WTC11 (cell line): ENCODE results near the gene ARHGEF28. TPM values are rescaled to one million over a fixed set of nuclear protein-coding genes. Genes with fewer than 3 reads are reported as not detected.

ENCODE experiments used
- ATAC-seq: fragments of 200-7000 bp; cut with Tn5 transposase; 2 replicates; pipeline ENCODE4 v1.10.0; 2021; ENCODE audit warnings: mild to moderate bottlenecking, moderate library complexity
- CTCF ChIA-PET: fragments of 300-600 bp; sonication (Branson Sonifier 250); formaldehyde crosslinking; loops from one replicate; lab custom pipeline; 2021; ENCODE audit warnings: antibody characterized with exemption; lab: Charles Lee
- POLR2A ChIA-PET: fragments of 350-600 bp; sonication (Branson Sonifier 250); formaldehyde crosslinking; loops from one replicate; lab custom pipeline; 2021; ENCODE audit warnings: antibody characterized with exemption; lab: Charles Lee
- DNase-seq: peaks from one replicate; pipeline ENCODE4 v3.0.0; 2021; ENCODE audit warnings: low spot score
- H3K27ac Mint-ChIP-seq: 2 replicates; pipeline ENCODE4 v1.8.0; 2021; ENCODE audit warnings: mixed read lengths
- H3K27me3 Mint-ChIP-seq: 2 replicates; pipeline ENCODE4 v1.8.0; 2021; ENCODE audit warnings: low read depth, mild to moderate bottlenecking, moderate library complexity, mixed read lengths
- H3K36me3 Mint-ChIP-seq: 2 replicates; pipeline ENCODE4 v1.8.0; 2021; ENCODE audit warnings: mixed read lengths
- H3K4me1 Mint-ChIP-seq: 2 replicates; pipeline ENCODE4 v1.8.0; 2022; ENCODE audit warnings: mixed read lengths
- H3K4me3 Mint-ChIP-seq: 2 replicates; pipeline ENCODE4 v1.8.0; 2021; ENCODE audit warnings: mild to moderate bottlenecking, moderate library complexity, mixed read lengths
- H3K9me3 Mint-ChIP-seq: 2 replicates; pipeline ENCODE4 v1.8.0; 2021; ENCODE audit warnings: mixed read lengths
- ARID4B ChIP-seq: sonication (generic); formaldehyde crosslinking; IDR thresholded peaks from 2 replicates; pipeline ENCODE4 v1.8.0; 2023; ENCODE audit warnings: missing genetic modification reagents, mild to moderate bottlenecking, borderline replicate concordance
- ATF3 ChIP-seq: sonication (generic); formaldehyde crosslinking; conservative IDR thresholded peaks from 2 replicates; pipeline ENCODE4 v1.8.1; 2022; ENCODE audit warnings: mild to moderate bottlenecking, missing genetic modification reagents
- CDX4 ChIP-seq: fragments of 250-450 bp; sonication (Bioruptor Pico); IDR thresholded peaks from 2 replicates; pipeline ENCODE4 v1.9.0; 2021; ENCODE audit warnings: moderate library complexity, mild to moderate bottlenecking, inconsistent platforms, borderline replicate concordance
- CREB1 ChIP-seq: sonication (generic); formaldehyde crosslinking; IDR thresholded peaks from 2 replicates; pipeline ENCODE4 v1.8.0; 2023; ENCODE audit warnings: mild to moderate bottlenecking, missing genetic modification reagents
- ETV6 ChIP-seq: sonication (generic); formaldehyde crosslinking; IDR thresholded peaks from 2 replicates; pipeline ENCODE4 v1.8.1; 2022; ENCODE audit warnings: mild to moderate bottlenecking, missing genetic modification reagents
- IRF2 ChIP-seq: sonication (generic); formaldehyde crosslinking; IDR thresholded peaks from 2 replicates; pipeline ENCODE4 v1.8.0; 2022; ENCODE audit warnings: low read depth, missing genetic modification reagents, borderline replicate concordance
- KAT7 ChIP-seq: sonication (generic); formaldehyde crosslinking; IDR thresholded peaks from 2 replicates; pipeline ENCODE4 v1.8.1; 2023; ENCODE audit warnings: missing genetic modification reagents, mild to moderate bottlenecking, borderline replicate concordance
- NFATC4 ChIP-seq: fragments of 250-450 bp; sonication (Bioruptor Pico); IDR thresholded peaks from 2 replicates; pipeline ENCODE4 v1.9.0; 2021; ENCODE audit warnings: mild to moderate bottlenecking
- NR1H2 ChIP-seq: sonication (generic); formaldehyde crosslinking; IDR thresholded peaks from 2 replicates; pipeline ENCODE4 v1.9.0; 2021; ENCODE audit warnings: mild to moderate bottlenecking, moderate library complexity, missing genetic modification reagents
- PRDM15 ChIP-seq: sonication (generic); formaldehyde crosslinking; IDR thresholded peaks from 2 replicates; pipeline ENCODE4 v1.8.0; 2022; ENCODE audit warnings: missing genetic modification reagents
- PRRX2 ChIP-seq: fragments of 250-450 bp; sonication (Bioruptor Pico); IDR thresholded peaks from 2 replicates; pipeline ENCODE4 v1.8.0; 2021; ENCODE audit warnings: mild to moderate bottlenecking
- RORB ChIP-seq: fragments of 250-450 bp; sonication (Bioruptor Pico); IDR thresholded peaks from 2 replicates; pipeline ENCODE4 v1.9.0; 2021; ENCODE audit warnings: mild to moderate bottlenecking
- STAT6 ChIP-seq: sonication (generic); formaldehyde crosslinking; conservative IDR thresholded peaks from 2 replicates; pipeline ENCODE4 v1.8.1; 2023; ENCODE audit warnings: mild to moderate bottlenecking, low read depth, missing genetic modification reagents, moderate library complexity
- TCF7 ChIP-seq: sonication (generic); formaldehyde crosslinking; IDR thresholded peaks from 2 replicates; pipeline ENCODE4 v1.8.0; 2022; ENCODE audit warnings: mild to moderate bottlenecking, low read depth, missing genetic modification reagents, moderate library complexity
- TEAD1 ChIP-seq: sonication (generic); formaldehyde crosslinking; IDR thresholded peaks from 2 replicates; pipeline ENCODE4 v1.8.0; 2022; ENCODE audit warnings: mild to moderate bottlenecking, missing genetic modification reagents
- TP53 ChIP-seq: sonication (generic); formaldehyde crosslinking; IDR thresholded peaks from 2 replicates; pipeline ENCODE4 v1.8.1; 2023; ENCODE audit warnings: mild to moderate bottlenecking, missing genetic modification reagents
- USF1 ChIP-seq: sonication (generic); formaldehyde crosslinking; IDR thresholded peaks from 2 replicates; pipeline ENCODE4 v1.8.0; 2022; ENCODE audit warnings: mild to moderate bottlenecking, missing genetic modification reagents
- ZBTB21 ChIP-seq: sonication (generic); formaldehyde crosslinking; IDR thresholded peaks from 2 replicates; pipeline ENCODE4 v1.8.1; 2023; ENCODE audit warnings: mild to moderate bottlenecking, missing genetic modification reagents, borderline replicate concordance
- ZMAT4 ChIP-seq: fragments of 250-450 bp; sonication (Bioruptor Pico); IDR thresholded peaks from 2 replicates; pipeline ENCODE4 v1.9.0; 2021; ENCODE audit warnings: mild to moderate bottlenecking
- ZNF416 ChIP-seq: fragments of 250-450 bp; sonication (Bioruptor Pico); IDR thresholded peaks from 2 replicates; pipeline ENCODE4 v1.9.0; 2021; ENCODE audit warnings: mild to moderate bottlenecking, inconsistent platforms
- ZSCAN18 ChIP-seq: fragments of 250-450 bp; sonication (Bioruptor Pico); IDR thresholded peaks from 2 replicates; pipeline ENCODE4 v2.1.2; 2022; ENCODE audit warnings: mild to moderate bottlenecking, moderate library complexity
- total RNA-seq: library from RNA; stranded (reverse); gene quantifications from 3 replicates; pipeline ENCODE4 v1.2.3, GENCODE V29; 2021

The ARHGEF28 gene
- total RNA-seq, 1 experiment from 2014 or later = 0.96 TPM

GRCh38 chr5:73647721-73648120, 21.7 kb downstream of the ARHGEF28 start:
- ATAC-seq = no peak
- Mint-ChIP-seq H3K36me3 (no peaks in the 10 kb centered on the region), H3K9me3 (no peaks in the 10 kb centered on the region), H3K4me3 (no peak overlapping the region), H3K27me3 (peaks cover 8% of the 10 kb centered on the region), H3K4me1 (peaks cover 24% of the 10 kb centered on the region), H3K27ac (no peak overlapping the region)
- DNase-seq = no peak
- TF ChIP-seq PRRX2 (CRISPR knock-in tag) = no peak
- no peak for TF ChIP-seq ATF3 (CRISPR knock-in tag)
- no peak for TF ChIP-seq TCF7 (CRISPR knock-in tag)
- TF ChIP-seq STAT6 (CRISPR knock-in tag) = no peak
- no peak for TF ChIP-seq CDX4 (CRISPR knock-in tag)
- no peak for TF ChIP-seq TEAD1 (CRISPR knock-in tag)
- no peak for TF ChIP-seq IRF2
- no peak for TF ChIP-seq ZMAT4 (CRISPR knock-in tag)
- no peak for TF ChIP-seq KAT7 (CRISPR knock-in tag)
- no peak for TF ChIP-seq TP53 (CRISPR knock-in tag)
- CTCF ChIA-PET = interaction anchor here (1.0 kb wide), 1 partner anchor 14 kb away, joined by 3 read pairs; no protein-coding TSS in a partner anchor
- POLR2A ChIA-PET = no interaction called here

GRCh38 chr5:73648515-73648914, 22.5 kb downstream of the ARHGEF28 start:
- CTCF ChIA-PET = no interaction called here
- TF ChIP-seq PRDM15 (CRISPR knock-in tag) (no peak), USF1 (CRISPR knock-in tag) (no peak), ETV6 (CRISPR knock-in tag) (no peak), ZMAT4 (CRISPR knock-in tag) (no peak), ZSCAN18 (CRISPR knock-in tag) (no peak), TCF7 (CRISPR knock-in tag) (no peak), RORB (CRISPR knock-in tag) (no peak), ZNF416 (CRISPR knock-in tag) (no peak), CREB1 (CRISPR knock-in tag) (no peak), ARID4B (CRISPR knock-in tag) (no peak), NR1H2 (CRISPR knock-in tag) (no peak), TP53 (CRISPR knock-in tag) (no peak), ZBTB21 (no peak), NFATC4 (CRISPR knock-in tag) (no peak)

More at GRCh38 chr5:73648515-73648914, 22.5 kb downstream of the ARHGEF28 start:
- Mint-ChIP-seq H3K27ac (no peak overlapping the region), H3K9me3 (no peaks in the 10 kb centered on the region), H3K4me1 (peaks cover 21% of the 10 kb centered on the region), H3K4me3 (no peak overlapping the region), H3K36me3 (no peaks in the 10 kb centered on the region), H3K27me3 (peaks cover 6% of the 10 kb centered on the region)
- no peak for DNase-seq
- POLR2A ChIA-PET = no interaction called here
- ATAC-seq = no peak
